ENCODE results near the gene NDN. TPM values are rescaled to one million over a fixed set of nuclear protein-coding genes. Genes with fewer than 3 reads are reported as not detected.

The NDN gene
- total and polyA plus RNA-seq, 2 experiments from 2014 or later = 168 to 211 TPM

DNA sequence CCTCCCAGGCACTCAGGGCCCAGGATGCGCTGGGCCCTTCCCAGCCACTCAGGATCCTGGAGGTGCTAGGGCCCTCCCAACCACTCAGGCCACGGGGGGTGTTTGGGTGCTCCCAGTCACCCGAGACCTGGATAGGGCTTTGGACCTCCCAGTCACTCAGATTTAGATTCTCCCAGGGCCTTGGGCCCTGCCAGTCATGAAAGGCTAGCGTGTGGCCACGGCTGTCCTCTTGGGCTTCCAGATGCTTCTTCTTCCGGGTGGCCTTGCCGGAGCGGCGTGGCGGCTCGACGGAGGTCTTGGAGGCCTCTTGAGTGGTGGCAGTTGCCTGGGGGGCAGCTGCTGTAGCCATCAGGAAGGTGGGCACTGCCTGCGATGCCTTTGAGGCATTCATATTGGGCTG is 42.3 kb downstream of the NDN start:
- Histone ChIP-seq H3K9me3 (ENCODE audit: low read depth) (no peaks in the 10 kb centered on the region), H3K27me3 (no peaks in the 10 kb centered on the region), H3K79me2 (no peaks in the 10 kb centered on the region), H2AFZ (no peak overlapping the region), H3K4me1 (ENCODE audit: insufficient read depth) (no peaks in the 10 kb centered on the region), H3K27ac (no peak overlapping the region), H3K9me2 (replicated peaks; ENCODE audit: insufficient read depth) (no peaks in the 10 kb centered on the region), H3K4me3 (no peak overlapping the region), H4K20me1 (ENCODE audit: insufficient read depth, poor library complexity, severe bottlenecking) (no peaks in the 10 kb centered on the region), H3K4me2 (no peak overlapping the region), H3K36me3 (replicated peaks; ENCODE audit: insufficient read depth, low read depth) (no peaks in the 10 kb centered on the region)
- TF ChIP-seq, protein P1, sequence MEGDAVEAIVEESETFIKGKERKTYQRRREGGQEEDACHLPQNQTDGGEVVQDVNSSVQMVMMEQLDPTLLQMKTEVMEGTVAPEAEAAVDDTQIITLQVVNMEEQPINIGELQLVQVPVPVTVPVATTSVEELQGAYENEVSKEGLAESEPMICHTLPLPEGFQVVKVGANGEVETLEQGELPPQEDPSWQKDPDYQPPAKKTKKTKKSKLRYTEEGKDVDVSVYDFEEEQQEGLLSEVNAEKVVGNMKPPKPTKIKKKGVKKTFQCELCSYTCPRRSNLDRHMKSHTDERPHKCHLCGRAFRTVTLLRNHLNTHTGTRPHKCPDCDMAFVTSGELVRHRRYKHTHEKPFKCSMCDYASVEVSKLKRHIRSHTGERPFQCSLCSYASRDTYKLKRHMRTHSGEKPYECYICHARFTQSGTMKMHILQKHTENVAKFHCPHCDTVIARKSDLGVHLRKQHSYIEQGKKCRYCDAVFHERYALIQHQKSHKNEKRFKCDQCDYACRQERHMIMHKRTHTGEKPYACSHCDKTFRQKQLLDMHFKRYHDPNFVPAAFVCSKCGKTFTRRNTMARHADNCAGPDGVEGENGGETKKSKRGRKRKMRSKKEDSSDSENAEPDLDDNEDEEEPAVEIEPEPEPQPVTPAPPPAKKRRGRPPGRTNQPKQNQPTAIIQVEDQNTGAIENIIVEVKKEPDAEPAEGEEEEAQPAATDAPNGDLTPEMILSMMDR (IDR thresholded peaks at IDR 0.05; ENCODE audit: poor library complexity) = no peak
- TF ChIP-seq EZH2phosphoT487 (IDR thresholded peaks at IDR 0.05; ENCODE audit: low read depth, severe bottlenecking, unreplicated experiment) = no peak
- TF ChIP-seq EZH2 (IDR thresholded peaks at IDR 0.05; ENCODE audit: borderline replicate concordance) = no peak
- 89% methylated on average over 13 of the region's 13 CpGs for WGBS (ENCODE audit: low lambda C conversion rate, missing lambda C conversion rate)
- no peak for DNase-seq (ENCODE audit: low spot score)

DNA sequence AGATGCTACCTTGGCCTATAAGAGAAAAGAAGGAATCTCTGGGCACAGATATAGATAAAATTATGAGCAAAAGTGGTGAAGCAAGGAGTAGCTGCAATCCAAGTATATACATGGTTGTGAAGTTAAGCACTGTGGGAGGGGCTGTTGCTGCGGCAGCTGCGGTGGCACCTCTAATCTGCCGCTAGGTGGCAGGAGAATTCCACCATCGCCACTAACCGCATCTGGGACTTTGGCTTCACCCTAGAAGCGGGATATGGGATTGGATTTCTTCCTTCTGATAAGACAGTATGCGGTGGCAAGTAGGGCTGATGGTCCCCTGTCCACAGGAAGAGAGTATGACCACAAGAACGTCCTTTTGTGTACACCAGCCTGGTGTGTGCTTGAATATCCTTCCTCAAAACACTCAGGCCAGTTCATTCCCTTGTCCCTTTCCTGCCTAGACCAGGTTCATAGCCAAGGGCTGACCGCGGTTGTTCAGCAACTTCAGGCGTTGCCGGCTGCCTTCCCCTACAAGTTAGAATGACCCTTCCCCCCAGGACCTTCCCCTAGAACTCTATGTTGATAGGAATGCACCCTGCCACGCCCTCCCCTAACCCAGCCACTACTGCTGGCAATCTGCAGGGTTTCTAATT is 44.6 kb downstream of the NDN start:
- WGBS (ENCODE audit: low lambda C conversion rate, missing lambda C conversion rate) = 20% methylated on average over 13 of the region's 13 CpGs
- H3K27ac ChIP-seq = no peak overlapping the region
- DNase-seq (ENCODE audit: low spot score) = peak; percentile 80
- H4K20me1 ChIP-seq (ENCODE audit: insufficient read depth, poor library complexity, severe bottlenecking) = no peaks in the 10 kb centered on the region
- no peak for TF ChIP-seq EZH2phosphoT487 (IDR thresholded peaks at IDR 0.05; ENCODE audit: low read depth, severe bottlenecking, unreplicated experiment)
- TF ChIP-seq, protein P1 (IDR thresholded peaks at IDR 0.05; ENCODE audit: poor library complexity) = peak; percentile 73
- no peak overlapping the region for H3K4me3 ChIP-seq
- no peaks in the 10 kb centered on the region for H3K27me3 ChIP-seq
- H3K4me2 ChIP-seq = peak overlapping the region; percentile 63
- no peaks in the 10 kb centered on the region for H3K9me2 ChIP-seq (replicated peaks; ENCODE audit: insufficient read depth)
- H3K9me3 ChIP-seq (ENCODE audit: low read depth) = no peaks in the 10 kb centered on the region
- H2AFZ ChIP-seq = no peak overlapping the region
- H3K4me1 ChIP-seq (ENCODE audit: insufficient read depth) = no peaks in the 10 kb centered on the region
- no peaks in the 10 kb centered on the region for H3K36me3 ChIP-seq (replicated peaks; ENCODE audit: insufficient read depth, low read depth)
- no peaks in the 10 kb centered on the region for H3K79me2 ChIP-seq

Other genes with a start within 250 kb of the NDN start
- gene GOLGA6L2, start 240.1 kb downstream of the NDN start, total RNA-seq = not detected in 2 replicates
- gene GOLGA6L2, start 240.1 kb downstream of the NDN start, polyA plus RNA-seq = not detected in 2 replicates
- 0.57 TPM in 1 of 2 replicates, not detected in the other for gene MKRN3, start 121.6 kb downstream of the NDN start, total RNA-seq
- not detected in 2 replicates for gene MKRN3, start 121.6 kb downstream of the NDN start, polyA plus RNA-seq
- gene MAGEL2, start 39.4 kb downstream of the NDN start, total RNA-seq = 3.1 and 5.4 TPM in 2 replicates
- gene MAGEL2, start 39.4 kb downstream of the NDN start, polyA plus RNA-seq = 15.6 and 16.0 TPM in 2 replicates